Measurements from ENCODE around the gene DDB1. TPM values are rescaled to one million over a fixed set of nuclear protein-coding genes. Genes with fewer than 3 reads are reported as not detected.
A peak's percentile ranks its signal among the peaks of the same experiment; 100 is the strongest.

DDB1 gene
- total and polyA plus RNA-seq, 2 of the 4 experiments (the other 2 are of a cell fraction) = 221 to 412 TPM

- TF ChIP-seq NFE2L2 (IDR thresholded peaks at IDR 0.05; ENCODE audit: low read depth, low read length) (no peak), MAZ (IDR thresholded peaks at IDR 0.05; ENCODE audit: borderline replicate concordance, low read depth, low read length) (no peak), ELK1 (IDR thresholded peaks at IDR 0.05; ENCODE audit: borderline replicate concordance, low read depth, low read length) (no peak)
Observed at GRCh38 chr11:61272731-61273130, 60.2 kb downstream of the DDB1 start (continued).

GRCh38 chr11:61270354-61271076 is 62.4 kb downstream of the DDB1 start:
- Histone ChIP-seq H3K9ac (ENCODE audit: low read depth, low read length) (no peak overlapping the region), H3K79me1 (ENCODE audit: low read depth in 1 of 2, low read length in 2 of 2) (no peaks in the 10 kb centered on the region), H2BK15ac (ENCODE audit: low read depth, low read length) (no peak overlapping the region), H3K4me3 (ENCODE audit: insufficient read depth, low read depth, low read length) (no peak overlapping the region), H3K27me3 (ENCODE audit: control insufficient read depth, insufficient read depth, low read length) (no peaks in the 10 kb centered on the region), H3K4me2 (ENCODE audit: low read depth, low read length) (no peak overlapping the region), H3K4me1 (ENCODE audit: control insufficient read depth, insufficient read depth, low read length) (peaks cover 2% of the 10 kb centered on the region), H3K14ac (replicated peaks; ENCODE audit: low read depth, low read length) (no peak overlapping the region), H3K9me3 (ENCODE audit: control insufficient read depth, insufficient read depth, low read length) (no peaks in the 10 kb centered on the region), H2AFZ (replicated peaks; ENCODE audit: low read length, poor library complexity) (no peak overlapping the region), H4K5ac (ENCODE audit: low read depth, low read length) (no peak overlapping the region), H3K4ac (ENCODE audit: low read depth, low read length) (no peak overlapping the region), H2AK9ac (replicated peaks; ENCODE audit: low read depth, low read length, poor library complexity) (no peak overlapping the region), H3K56ac (ENCODE audit: extremely low read depth, insufficient read depth, low read length) (no peak overlapping the region), H3K23ac (ENCODE audit: low read depth, low read length) (no peak overlapping the region), H2BK20ac (ENCODE audit: low read depth, low read length) (no peak overlapping the region), H3K9me1 (ENCODE audit: insufficient read depth, low read length) (no peaks in the 10 kb centered on the region; the same call in 1 of the 2 replicates), H3K27ac (ENCODE audit: insufficient read depth, low read length) (no peak overlapping the region), H4K8ac (ENCODE audit: low read depth in 2 of 2, low read length in 2 of 2) (0 out of 4 replicates have a peak overlapping the region, but pooled peaks of 1 of the 2 experiments have one; percentile 8), H3K18ac (ENCODE audit: low read depth, low read length) (0 out of 2 replicates have a peak overlapping the region, but pooled peaks have one; percentile 34), H2BK120ac (ENCODE audit: low read depth, low read length) (no peak overlapping the region), H3K36me3 (ENCODE audit: control insufficient read depth, insufficient read depth, low read length) (no peaks in the 10 kb centered on the region; the same call in 1 of the 2 replicates), H2BK5ac (ENCODE audit: low read depth, low read length, poor library complexity, severe bottlenecking) (no peak overlapping the region), H4K91ac (ENCODE audit: insufficient read depth, low read depth, low read length) (no peak overlapping the region), H4K20me1 (ENCODE audit: insufficient read depth, low read length) (no peaks in the 10 kb centered on the region), H2AK5ac (ENCODE audit: low read depth, low read length) (no peak overlapping the region)
- in situ Hi-C loops (cut with MboI; ENCODE audit: low sequenced_read_pairs) (no loop called here), intact Hi-C loops (cut with micrococcal nuclease) (no loop called here), dilution Hi-C loops (cut with HindIII; ENCODE audit: low sequenced_read_pairs, unreplicated experiment) (no loop called here)
- ChIA-PET POLR2A (ENCODE audit: unreplicated experiment) (no interaction called here), CTCF (interaction anchor here (0.9 kb wide), 1 partner anchor 115 kb away, joined by 3 read pairs; no protein-coding TSS in a partner anchor)
- peak; percentile 76 for DNase-seq
- BruUV-seq (replicated peaks) = no TSS peak
- TF ChIP-seq MXI1 (IDR thresholded peaks at IDR 0.05; ENCODE audit: borderline replicate concordance, low read depth, low read length) (no peak), BHLHE40 (IDR thresholded peaks at IDR 0.05; ENCODE audit: low read depth, low read length) (0 out of 2 replicates have a peak, but pooled peaks have one; percentile 8), CEBPB (IDR thresholded peaks at IDR 0.05; ENCODE audit: low read depth, low read length) (0 out of 2 replicates have a peak, but pooled peaks have one; percentile 10), RFX5 (IDR thresholded peaks at IDR 0.05; ENCODE audit: low read depth, low read length) (no peak), NFE2L2 (IDR thresholded peaks at IDR 0.05; ENCODE audit: low read depth, low read length) (no peak), FOS (IDR thresholded peaks at IDR 0.05; ENCODE audit: low read depth, low read length) (no peak), USF2 (IDR thresholded peaks at IDR 0.05; ENCODE audit: low read depth, low read length) (peak; percentile 22; the same call in 1 of the 2 replicates), CTCF (conservative IDR thresholded peaks at IDR 0.05; ENCODE audit: low read depth, low read length) (no peak), POLR2A (IDR thresholded peaks at IDR 0.05; ENCODE audit: low read depth, low read length) (no peak)
- WGBS, 2 experiments (ENCODE audit: extremely low coverage in 2 of 2, insufficient read length in 1 of 2) = no CpG with 5 or more reads among the region's 7 CpGs
- peak; percentile 78 for ATAC-seq (ENCODE audit: low read depth)
